HepG2 (cell line): Measurements from ENCODE around the gene EBF4. TPM values are rescaled to one million over a fixed set of nuclear protein-coding genes. Genes with fewer than 3 reads are reported as not detected.
A peak's percentile ranks its signal among the peaks of the same experiment; 100 is the strongest.

ENCODE experiments used
- ATAC-seq: fragments of 200-7000 bp; cut with Tn5 transposase; 3 replicates; pipeline ENCODE4 v1.9.1; 2020; ENCODE audit warnings: mild to moderate bottlenecking, moderate library complexity
- BruUV-seq: library from RNA; stranded (reverse); fragments of 400-500 nt; replicated peaks from 2 replicates; lab custom pipeline; 2021; lab: Mats Ljungman, UMichigan
- CTCF ChIA-PET: fragments of 300-600 bp; formaldehyde crosslinking; extraction: SDS; loops from one replicate; lab custom pipeline; 2021; ENCODE audit warnings: low total read pairs, inconsistent platforms, low intra/inter-chr PET ratio; lab: Yijun Ruan, JAX
- POLR2A ChIA-PET: fragments of 350-600 bp; sonication (Branson Sonifier 250); formaldehyde crosslinking; loops from one replicate; lab custom pipeline; 2020; ENCODE audit warnings: antibody characterized with exemption, inconsistent platforms; lab: Yijun Ruan, JAX
- DNase-seq: peaks from one replicate; pipeline ENCODE4 v3.0.0-alpha.2; 2015; ENCODE audit warnings: low spot score
- FAIRE-seq: peaks from 3 replicates; lab custom pipeline; 2011; peaks lifted over from hg19 to GRCh38; lab: Jason Lieb, UNC
- H2AFZ ChIP-seq: one replicate; pipeline ENCODE4 v1.6.1; 2011; ENCODE audit warnings: low read length, inconsistent platforms
- H3K27ac ChIP-seq: fragments of 300-600 bp; 3 replicates; pipeline ENCODE4 v1.8.0; 2011; ENCODE audit warnings: mixed run types, mild to moderate bottlenecking, mixed read lengths, low read length, inconsistent platforms; ENCODE audit not compliant: insufficient read depth; ENCODE audit errors: extremely low read length
- H3K27me3 ChIP-seq, 2 experiments: fragments of 200-600 bp in 1 of 2; 2 replicates in 1 of 2; 3 replicates in 1 of 2; pipeline versions ENCODE4 v1.6.0 to v1.8.0; 2011; ENCODE audit warnings: low read length in 2 of 2, mild to moderate bottlenecking in 2 of 2, moderate library complexity in 2 of 2, inconsistent platforms in 1 of 2; ENCODE audit not compliant: insufficient read depth in 2 of 2, control insufficient read depth in 1 of 2
- H3K36me3 ChIP-seq, 2 experiments: fragments of 200-600 bp in 1 of 2; replicated peaks in 1 of 2; 2 replicates in 1 of 2; 3 replicates in 1 of 2; pipeline versions ENCODE4 v1.5.1 to v1.8.0; 2011; ENCODE audit warnings: low read length in 2 of 2, inconsistent platforms in 1 of 2; ENCODE audit not compliant: insufficient read depth in 2 of 2, control insufficient read depth in 1 of 2
- H3K4me1 ChIP-seq: 2 replicates; pipeline ENCODE4 v1.5.1; 2012; ENCODE audit warnings: low read length, inconsistent platforms; ENCODE audit not compliant: insufficient read depth
- H3K4me2 ChIP-seq: 2 replicates; pipeline ENCODE4 v1.6.0; 2011; ENCODE audit warnings: low read depth, low read length, inconsistent platforms
- H3K4me3 ChIP-seq, 3 experiments: fragments of 200-600 bp in 1 of 3; sonication (generic), shearing (Covaris generic) in 1 of 3; replicated peaks in 1 of 3; 2 replicates each; pipeline ENCODE4 v1.5.1; 2011 to 2016; ENCODE audit warnings: low read length in 3 of 3, inconsistent platforms in 2 of 3, low read depth in 2 of 3, mild to moderate bottlenecking in 2 of 3, control low read depth in 1 of 3, mixed read lengths in 1 of 3; ENCODE audit not compliant: insufficient read depth in 1 of 3
- H3K79me2 ChIP-seq: one replicate; pipeline ENCODE4 v1.6.1; 2011; ENCODE audit warnings: low read length, inconsistent platforms; ENCODE audit not compliant: insufficient read depth
- H3K9ac ChIP-seq: 2 replicates; pipeline ENCODE4 v1.6.0; 2011; ENCODE audit warnings: mild to moderate bottlenecking, low read depth, low read length, inconsistent platforms; ENCODE audit not compliant: insufficient read depth
- H3K9me3 ChIP-seq: 2 replicates; pipeline ENCODE4 v1.5.1; 2012; ENCODE audit warnings: mild to moderate bottlenecking, low read length
- H4K20me1 ChIP-seq: 2 replicates; pipeline ENCODE4 v1.6.0; 2011; ENCODE audit warnings: inconsistent platforms, mild to moderate bottlenecking, low read length, moderate library complexity; ENCODE audit not compliant: insufficient read depth
- HOXA9 ChIP-seq: sonication (generic); formaldehyde crosslinking; IDR thresholded peaks from 2 replicates; pipeline ENCODE4 v1.8.1; 2022; ENCODE audit warnings: missing genetic modification reagents, mild to moderate bottlenecking, moderate library complexity, borderline replicate concordance
- KDM1A ChIP-seq: IDR thresholded peaks from 2 replicates; pipeline ENCODE4 v1.6.1; 2016; ENCODE audit warnings: missing compliant biosample characterization
- MYC ChIP-seq: sonication (generic); formaldehyde crosslinking; IDR thresholded peaks from 2 replicates; pipeline ENCODE4 v1.9.0; 2021; ENCODE audit warnings: missing genetic modification reagents, borderline replicate concordance
- NAIF1 ChIP-seq: sonication (generic); formaldehyde crosslinking; IDR thresholded peaks from 2 replicates; pipeline ENCODE4 v1.5.0; 2020; ENCODE audit warnings: mild to moderate bottlenecking, missing genetic modification reagents, borderline replicate concordance
- ONECUT2 ChIP-seq: sonication (generic); formaldehyde crosslinking; IDR thresholded peaks from 2 replicates; pipeline ENCODE4 v1.4.0; 2020; ENCODE audit warnings: missing genetic modification reagents
- PCBP1 ChIP-seq: fragments of 200-400 bp; formaldehyde crosslinking; IDR thresholded peaks from 2 replicates; pipeline ENCODE4 v1.6.1; 2017; ENCODE audit warnings: mild to moderate bottlenecking, low read depth, low read length, borderline replicate concordance
- PTBP1 ChIP-seq: fragments of 200-400 bp; formaldehyde crosslinking; IDR thresholded peaks from 2 replicates; pipeline ENCODE4 v1.6.1; 2018; ENCODE audit warnings: low read length, low read depth; ENCODE audit not compliant: poor library complexity, severe bottlenecking
- RNF2 ChIP-seq: fragments of 450-650 bp; conservative IDR thresholded peaks from 2 replicates; pipeline ENCODE4 v1.6.1; 2016; ENCODE audit warnings: low read depth
- TAF15 ChIP-seq: fragments of 200-400 bp; formaldehyde crosslinking; IDR thresholded peaks from one replicate; pipeline ENCODE4 v1.6.1; 2018; ENCODE audit warnings: mild to moderate bottlenecking, low read depth, low read length; ENCODE audit not compliant: poor library complexity, severe bottlenecking
- YY1 ChIP-seq: IDR thresholded peaks from 2 replicates; pipeline ENCODE4 v1.6.1; 2011; ENCODE audit warnings: low read length, low read depth, moderate library complexity, mild to moderate bottlenecking; ENCODE audit not compliant: insufficient read depth, insufficient replicate concordance
- ZMYM2 ChIP-seq: sonication (generic); formaldehyde crosslinking; IDR thresholded peaks from 2 replicates; pipeline ENCODE4 v1.8.0; 2022; ENCODE audit warnings: mild to moderate bottlenecking, missing genetic modification reagents
- ZNF282 ChIP-seq: fragments of 450-650 bp; IDR thresholded peaks from 2 replicates; pipeline ENCODE4 v1.6.1; 2018; ENCODE audit not compliant: partially characterized antibody
- ZNF296 ChIP-seq: sonication (generic); formaldehyde crosslinking; conservative IDR thresholded peaks from 2 replicates; pipeline ENCODE4 v1.5.0; 2020; ENCODE audit warnings: mild to moderate bottlenecking, missing genetic modification reagents
- ZNF552 ChIP-seq: sonication (generic); formaldehyde crosslinking; IDR thresholded peaks from 2 replicates; pipeline ENCODE4 v1.9.0; 2022; ENCODE audit warnings: missing genetic modification reagents, mild to moderate bottlenecking, borderline replicate concordance
- ZNF747 ChIP-seq: sonication (generic); formaldehyde crosslinking; IDR thresholded peaks from 2 replicates; pipeline ENCODE4 v1.8.1; 2023; ENCODE audit warnings: missing genetic modification reagents, mild to moderate bottlenecking, borderline replicate concordance
- ZNF891 ChIP-seq: sonication (generic); formaldehyde crosslinking; IDR thresholded peaks from 2 replicates; pipeline ENCODE4 v1.5.0; 2020; ENCODE audit warnings: mild to moderate bottlenecking, missing genetic modification reagents
- WGBS: methylation state at CpG from one replicate; pipeline ENCODE4 v1.1.6; 2017; ENCODE audit warnings: low lambda C conversion rate; 5-methylcytosine and 5-hydroxymethylcytosine counted together
- in situ Hi-C: cut with HindIII; loops from 2 replicates; pipeline ENCODE4 v1.10.0; 2017; ENCODE audit warnings: low pct_unique_long_range_greater_than_20kb; ENCODE audit not compliant: extremely low pct_ligation_motif_present
- intact Hi-C: fragments of 100-400 bp; cut with micrococcal nuclease; formaldehyde crosslinking; loops from one replicate; pipeline ENCODE4 v1.10.0; 2022; ENCODE audit not compliant: unreplicated experiment
- polyA plus RNA-seq, 8 experiments: library from polyadenylated mRNA; depleted of rRNA in 3 of 8; stranded (reverse) in 7 of 8; unstranded in 1 of 8; fragments of >200 nt; fragmentation: Illumina TruSeq in 4 of 8; extraction: Trizol in 4 of 8; gene quantifications; 2 replicates each; pipeline versions ENCODE4 v1.2.1 to v1.2.3, GENCODE V29; 2011 to 2016; ENCODE audit warnings: low read depth in 4 of 8, missing spikeins in 1 of 8, mixed read lengths in 1 of 8; ENCODE audit not compliant: insufficient read depth in 1 of 8
- total RNA-seq, 5 experiments: library from RNA; depleted of rRNA; stranded (reverse); fragments of >200 nt; fragmentation: Illumina TruSeq; extraction: Trizol; gene quantifications; 2 replicates each; pipeline ENCODE4 v1.2.3, GENCODE V29; 2016; ENCODE audit warnings: low read depth in 1 of 5
- TF ChIP-seq, protein P1 (sequence below): sonication (generic); formaldehyde crosslinking; IDR thresholded peaks from 2 replicates; pipeline ENCODE4 v1.5.0; 2020; ENCODE audit warnings: mild to moderate bottlenecking, missing genetic modification reagents, borderline replicate concordance

EBF4 gene
- total and polyA plus RNA-seq, 2 of the 13 experiments (the other 11 are each of a cell fraction or from before 2014, with no cell fraction given) = 0.84 to 2.2 TPM

DNA sequence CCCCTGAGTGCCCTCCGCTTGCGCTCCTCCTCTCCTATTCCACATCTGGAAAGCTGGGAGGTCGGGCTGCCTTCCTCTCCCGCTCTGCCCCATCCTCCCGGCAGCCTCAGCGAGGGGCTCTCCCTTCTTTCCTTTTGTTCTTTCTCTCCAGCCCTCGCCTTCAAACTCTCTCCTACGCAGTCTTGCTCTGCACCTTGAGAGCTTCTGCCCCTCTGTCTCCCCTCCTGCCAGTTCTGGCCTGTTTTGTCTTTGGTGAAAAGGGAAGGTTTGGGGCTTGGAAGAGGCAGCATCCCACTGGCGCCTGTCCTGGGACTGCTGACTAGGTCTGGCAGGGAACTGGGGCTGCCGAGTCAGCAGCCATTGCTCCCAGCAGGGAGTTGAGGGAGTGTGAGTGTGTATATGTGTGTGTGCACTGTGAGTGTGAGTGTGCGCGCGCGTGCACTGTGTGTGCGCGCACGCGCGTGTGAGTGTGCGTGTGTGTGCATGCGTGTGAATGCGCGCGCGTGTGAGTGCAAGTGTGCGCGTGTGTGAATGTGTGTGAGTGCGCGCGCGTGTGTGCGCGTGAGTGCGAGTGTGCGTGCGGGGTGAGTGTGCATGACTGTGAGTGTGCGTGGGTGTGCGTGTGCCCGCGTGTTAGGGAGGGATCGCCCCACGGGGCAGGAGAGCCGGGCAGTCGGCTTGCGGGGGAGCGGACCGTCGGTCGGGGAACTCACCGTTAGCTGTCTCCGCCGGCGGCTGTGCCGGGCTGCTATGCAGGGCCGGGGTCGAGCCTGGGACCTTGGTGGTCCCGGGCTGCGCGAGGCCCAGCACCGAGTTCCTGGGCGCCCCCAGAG lies 107.3 kb downstream of the EBF4 start:
- Histone ChIP-seq H2AFZ (no peak overlapping the region), H3K27ac (no peak overlapping the region), H3K4me3 (no peak overlapping the region), H3K36me3 (no peaks in the 10 kb centered on the region), H3K4me1 (peaks cover 10% of the 10 kb centered on the region), H3K9me3 (no peaks in the 10 kb centered on the region), H3K4me2 (no peak overlapping the region), H3K79me2 (no peaks in the 10 kb centered on the region), H3K27me3 (peaks cover 15 to 81% of the 10 kb centered on the region in 2 experiments), H3K9ac (no peak overlapping the region), H4K20me1 (no peaks in the 10 kb centered on the region)
- CTCF ChIA-PET = no interaction called here
- BruUV-seq = no TSS peak
- intact Hi-C loops (no loop called here), in situ Hi-C loops (no loop called here)
- POLR2A ChIA-PET = no interaction called here
- FAIRE-seq = no peak
- no peak for DNase-seq
- 74% methylated on average over 44 of the region's 61 CpGs for WGBS
- peak; percentile 8; the same call in 2 of the 3 replicates for ATAC-seq
- TF ChIP-seq YY1 = no peak
- TF ChIP-seq ZNF891 (CRISPR knock-in tag) = 0 out of 2 replicates have a peak, but pooled peaks have one; percentile 22
- TF ChIP-seq NAIF1 (CRISPR knock-in tag) = no peak
- no peak for TF ChIP-seq ONECUT2
- TF ChIP-seq RNF2 = 0 out of 2 replicates have a peak, but pooled peaks have one; percentile 12
- TF ChIP-seq, protein P1, sequence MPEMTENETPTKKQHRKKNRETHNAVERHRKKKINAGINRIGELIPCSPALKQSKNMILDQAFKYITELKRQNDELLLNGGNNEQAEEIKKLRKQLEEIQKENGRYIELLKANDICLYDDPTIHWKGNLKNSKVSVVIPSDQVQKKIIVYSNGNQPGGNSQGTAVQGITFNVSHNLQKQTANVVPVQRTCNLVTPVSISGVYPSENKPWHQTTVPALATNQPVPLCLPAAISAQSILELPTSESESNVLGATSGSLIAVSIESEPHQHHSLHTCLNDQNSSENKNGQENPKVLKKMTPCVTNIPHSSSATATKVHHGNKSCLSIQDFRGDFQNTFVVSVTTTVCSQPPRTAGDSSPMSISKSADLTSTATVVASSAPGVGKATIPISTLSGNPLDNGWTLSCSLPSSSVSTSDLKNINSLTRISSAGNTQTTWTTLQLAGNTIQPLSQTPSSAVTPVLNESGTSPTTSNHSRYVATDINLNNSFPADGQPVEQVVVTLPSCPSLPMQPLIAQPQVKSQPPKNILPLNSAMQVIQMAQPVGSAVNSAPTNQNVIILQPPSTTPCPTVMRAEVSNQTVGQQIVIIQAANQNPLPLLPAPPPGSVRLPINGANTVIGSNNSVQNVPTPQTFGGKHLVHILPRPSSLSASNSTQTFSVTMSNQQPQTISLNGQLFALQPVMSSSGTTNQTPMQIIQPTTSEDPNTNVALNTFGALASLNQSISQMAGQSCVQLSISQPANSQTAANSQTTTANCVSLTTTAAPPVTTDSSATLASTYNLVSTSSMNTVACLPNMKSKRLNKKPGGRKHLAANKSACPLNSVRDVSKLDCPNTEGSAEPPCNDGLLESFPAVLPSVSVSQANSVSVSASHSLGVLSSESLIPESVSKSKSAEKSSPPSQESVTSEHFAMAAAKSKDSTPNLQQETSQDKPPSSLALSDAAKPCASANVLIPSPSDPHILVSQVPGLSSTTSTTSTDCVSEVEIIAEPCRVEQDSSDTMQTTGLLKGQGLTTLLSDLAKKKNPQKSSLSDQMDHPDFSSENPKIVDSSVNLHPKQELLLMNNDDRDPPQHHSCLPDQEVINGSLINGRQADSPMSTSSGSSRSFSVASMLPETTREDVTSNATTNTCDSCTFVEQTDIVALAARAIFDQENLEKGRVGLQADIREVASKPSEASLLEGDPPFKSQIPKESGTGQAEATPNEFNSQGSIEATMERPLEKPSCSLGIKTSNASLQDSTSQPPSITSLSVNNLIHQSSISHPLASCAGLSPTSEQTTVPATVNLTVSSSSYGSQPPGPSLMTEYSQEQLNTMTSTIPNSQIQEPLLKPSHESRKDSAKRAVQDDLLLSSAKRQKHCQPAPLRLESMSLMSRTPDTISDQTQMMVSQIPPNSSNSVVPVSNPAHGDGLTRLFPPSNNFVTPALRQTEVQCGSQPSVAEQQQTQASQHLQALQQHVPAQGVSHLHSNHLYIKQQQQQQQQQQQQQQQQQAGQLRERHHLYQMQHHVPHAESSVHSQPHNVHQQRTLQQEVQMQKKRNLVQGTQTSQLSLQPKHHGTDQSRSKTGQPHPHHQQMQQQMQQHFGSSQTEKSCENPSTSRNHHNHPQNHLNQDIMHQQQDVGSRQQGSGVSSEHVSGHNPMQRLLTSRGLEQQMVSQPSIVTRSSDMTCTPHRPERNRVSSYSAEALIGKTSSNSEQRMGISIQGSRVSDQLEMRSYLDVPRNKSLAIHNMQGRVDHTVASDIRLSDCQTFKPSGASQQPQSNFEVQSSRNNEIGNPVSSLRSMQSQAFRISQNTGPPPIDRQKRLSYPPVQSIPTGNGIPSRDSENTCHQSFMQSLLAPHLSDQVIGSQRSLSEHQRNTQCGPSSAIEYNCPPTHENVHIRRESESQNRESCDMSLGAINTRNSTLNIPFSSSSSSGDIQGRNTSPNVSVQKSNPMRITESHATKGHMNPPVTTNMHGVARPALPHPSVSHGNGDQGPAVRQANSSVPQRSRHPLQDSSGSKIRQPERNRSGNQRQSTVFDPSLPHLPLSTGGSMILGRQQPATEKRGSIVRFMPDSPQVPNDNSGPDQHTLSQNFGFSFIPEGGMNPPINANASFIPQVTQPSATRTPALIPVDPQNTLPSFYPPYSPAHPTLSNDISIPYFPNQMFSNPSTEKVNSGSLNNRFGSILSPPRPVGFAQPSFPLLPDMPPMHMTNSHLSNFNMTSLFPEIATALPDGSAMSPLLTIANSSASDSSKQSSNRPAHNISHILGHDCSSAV (CRISPR knock-in tag) = no peak
- TF ChIP-seq ZNF552 (CRISPR knock-in tag) = no peak
- no peak for TF ChIP-seq HOXA9 (CRISPR knock-in tag)
- no peak for TF ChIP-seq PCBP1
- TF ChIP-seq ZMYM2 (CRISPR knock-in tag) = no peak
- TF ChIP-seq KDM1A (CRISPR knock-in tag) = no peak
- no peak for TF ChIP-seq ZNF282
- TF ChIP-seq TAF15 = no peak
- TF ChIP-seq ZNF747 = no peak
- TF ChIP-seq ZNF296 (CRISPR knock-in tag) = no peak
- TF ChIP-seq PTBP1 = no peak
- peak; percentile 4; the same call in 1 of the 2 replicates for TF ChIP-seq MYC (CRISPR knock-in tag)
